UCSD-AML1 (cell line): ENCODE data around the gene TCF7L1.
A peak's percentile ranks its signal among the peaks of the same experiment; 100 is the strongest.
"Not testable (repeated sequence)": the region's sequence is repeated elsewhere in the genome, so short reads cannot be mapped to it uniquely, and the experiment has no call there.

Experiments used
- DNase-seq: peaks from one replicate; lab custom pipeline; 2025; ENCODE audit not compliant: unreplicated experiment; lab: John Stamatoyannopoulos, UW

The TCF7L1 gene

GRCh38 chr2:85343207-85343895 is 210.2 kb downstream of the TCF7L1 start:
- not testable (repeated sequence) for DNase-seq

GRCh38 chr2:85344356-85344954 is 211.3 kb downstream of the TCF7L1 start:
- no peak for DNase-seq

GRCh38 chr2:85347599-85347998 is 214.4 kb downstream of the TCF7L1 start:
- no peak for DNase-seq

- no peak for DNase-seq
Observed at GRCh38 chr2:85353876-85354285, 220.7 kb downstream of the TCF7L1 start.

- DNase-seq = peak; percentile 95
Observed at GRCh38 chr2:85354286-85355072, 221.3 kb downstream of the TCF7L1 start, which contains the start of the genes ELMOD3 and RETSAT. ELMOD3 (plus strand) TSS chr2:85354769; CDS start chr2:85357199, 2,430 bp downstream. RETSAT (minus strand) TSS chr2:85354528; CDS start chr2:85354507, 21 bp downstream.

GRCh38 chr2:85355073-85355410 is 221.8 kb downstream of the TCF7L1 start:
- no peak for DNase-seq

- no peak for DNase-seq
Observed at GRCh38 chr2:85355521-85355920, 222.3 kb downstream of the TCF7L1 start.

GRCh38 chr2:85356186-85356585 is 223.0 kb downstream of the TCF7L1 start:
- DNase-seq = no peak

GRCh38 chr2:85357736-85358135 is 224.5 kb downstream of the TCF7L1 start:
- DNase-seq = no peak
